Activated B cell treated with CpG ODN at 0.5 μM for 24 hours (primary cell): ENCODE results near the gene TOR4A. TPM values are rescaled to one million over a fixed set of nuclear protein-coding genes. Genes with fewer than 3 reads are reported as not detected.

Experiments
- ATAC-seq: fragments of 200-7000 bp; cut with Tn5 transposase; one replicate; pipeline ENCODE4 v1.10.0; 2021; ENCODE audit warnings: low read depth, mild to moderate bottlenecking, moderate library complexity
- CTCF ChIA-PET: fragments of 350-600 bp; sonication (Branson Sonifier 250); formaldehyde crosslinking; loops from one replicate; lab custom pipeline; 2021; ENCODE audit warnings: antibody characterized with exemption; lab: Charles Lee
- POLR2A ChIA-PET: fragments of 350-600 bp; sonication (Branson Sonifier 250); formaldehyde crosslinking; loops from one replicate; lab custom pipeline; 2021; ENCODE audit warnings: antibody characterized with exemption; lab: Charles Lee
- DNase-seq: peaks from one replicate; pipeline ENCODE4 v3.0.0; 2022
- H3K27ac Mint-ChIP-seq: one replicate; pipeline ENCODE4 v1.8.0; 2020; ENCODE audit warnings: mixed read lengths
- H3K27me3 Mint-ChIP-seq: one replicate; pipeline ENCODE4 v1.8.0; 2021; ENCODE audit warnings: mixed read lengths
- H3K36me3 Mint-ChIP-seq: one replicate; pipeline ENCODE4 v1.8.0; 2021; ENCODE audit warnings: low read depth, mixed read lengths
- H3K4me1 Mint-ChIP-seq: one replicate; pipeline ENCODE4 v1.8.0; 2021; ENCODE audit warnings: mixed read lengths
- H3K4me3 Mint-ChIP-seq: one replicate; pipeline ENCODE4 v1.8.0; 2020; ENCODE audit warnings: mild to moderate bottlenecking, mixed read lengths
- H3K9me3 Mint-ChIP-seq: one replicate; pipeline ENCODE4 v1.8.0; 2020; ENCODE audit warnings: mixed read lengths
- intact Hi-C: fragments of 100-400 bp; cut with micrococcal nuclease; formaldehyde crosslinking; loops from one replicate; pipeline ENCODE4 v1.15.1; 2024
- total RNA-seq: library from RNA; stranded (reverse); gene quantifications from 2 replicates; pipeline ENCODE4 v1.2.3, GENCODE V29; 2022
- TF ChIP-seq, protein P1 (sequence below): fragments of 200-600 bp; IDR thresholded peaks from one replicate; pipeline ENCODE4 v1.8.0; 2022; ENCODE audit warnings: antibody characterized with exemption, mild to moderate bottlenecking

The TOR4A gene
- total RNA-seq, 1 donor from 2014 or later = 9.1 TPM

DNA sequence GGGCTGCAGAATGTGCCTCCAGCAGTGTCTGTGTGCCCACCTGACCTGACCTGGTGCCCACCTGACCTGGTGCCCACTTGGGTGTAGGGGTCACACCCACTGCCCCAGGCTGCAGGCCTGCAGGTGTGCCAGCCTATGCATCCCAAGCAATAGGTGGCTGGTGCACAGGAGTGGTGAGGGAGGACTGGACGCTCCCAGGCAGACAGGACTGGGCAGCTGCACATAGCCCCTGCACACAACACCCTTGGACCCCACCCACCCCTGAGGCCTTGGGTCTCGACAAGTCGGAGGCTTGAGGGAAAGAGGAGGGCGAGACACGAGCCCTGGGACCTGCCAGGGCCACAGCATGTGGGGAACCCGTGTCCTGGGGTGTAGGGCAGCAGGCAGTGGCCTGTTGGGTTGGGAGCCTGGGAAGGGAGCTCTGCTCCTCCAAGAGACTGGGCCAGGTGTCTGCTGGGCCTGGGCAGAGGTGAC is 35.4 kb downstream of the TOR4A start:
- ATAC-seq (no peak), DNase-seq (no peak)
- H3K27ac Mint-ChIP-seq = no peak overlapping the region
- H3K4me3 Mint-ChIP-seq = no peak overlapping the region
- no peaks in the 10 kb centered on the region for H3K9me3 Mint-ChIP-seq
- POLR2A ChIA-PET = no interaction called here
- TF ChIP-seq, protein P1, sequence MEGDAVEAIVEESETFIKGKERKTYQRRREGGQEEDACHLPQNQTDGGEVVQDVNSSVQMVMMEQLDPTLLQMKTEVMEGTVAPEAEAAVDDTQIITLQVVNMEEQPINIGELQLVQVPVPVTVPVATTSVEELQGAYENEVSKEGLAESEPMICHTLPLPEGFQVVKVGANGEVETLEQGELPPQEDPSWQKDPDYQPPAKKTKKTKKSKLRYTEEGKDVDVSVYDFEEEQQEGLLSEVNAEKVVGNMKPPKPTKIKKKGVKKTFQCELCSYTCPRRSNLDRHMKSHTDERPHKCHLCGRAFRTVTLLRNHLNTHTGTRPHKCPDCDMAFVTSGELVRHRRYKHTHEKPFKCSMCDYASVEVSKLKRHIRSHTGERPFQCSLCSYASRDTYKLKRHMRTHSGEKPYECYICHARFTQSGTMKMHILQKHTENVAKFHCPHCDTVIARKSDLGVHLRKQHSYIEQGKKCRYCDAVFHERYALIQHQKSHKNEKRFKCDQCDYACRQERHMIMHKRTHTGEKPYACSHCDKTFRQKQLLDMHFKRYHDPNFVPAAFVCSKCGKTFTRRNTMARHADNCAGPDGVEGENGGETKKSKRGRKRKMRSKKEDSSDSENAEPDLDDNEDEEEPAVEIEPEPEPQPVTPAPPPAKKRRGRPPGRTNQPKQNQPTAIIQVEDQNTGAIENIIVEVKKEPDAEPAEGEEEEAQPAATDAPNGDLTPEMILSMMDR = no peak
- no peaks in the 10 kb centered on the region for H3K4me1 Mint-ChIP-seq
- H3K36me3 Mint-ChIP-seq = no peaks in the 10 kb centered on the region
- intact Hi-C loops = no loop called here
- peaks cover 2% of the 10 kb centered on the region for H3K27me3 Mint-ChIP-seq
- CTCF ChIA-PET = interaction anchor here (1.6 kb wide), 1 partner anchor 11 kb away, joined by 6 read pairs; the partner anchor contains the start of gene NRARP

DNA sequence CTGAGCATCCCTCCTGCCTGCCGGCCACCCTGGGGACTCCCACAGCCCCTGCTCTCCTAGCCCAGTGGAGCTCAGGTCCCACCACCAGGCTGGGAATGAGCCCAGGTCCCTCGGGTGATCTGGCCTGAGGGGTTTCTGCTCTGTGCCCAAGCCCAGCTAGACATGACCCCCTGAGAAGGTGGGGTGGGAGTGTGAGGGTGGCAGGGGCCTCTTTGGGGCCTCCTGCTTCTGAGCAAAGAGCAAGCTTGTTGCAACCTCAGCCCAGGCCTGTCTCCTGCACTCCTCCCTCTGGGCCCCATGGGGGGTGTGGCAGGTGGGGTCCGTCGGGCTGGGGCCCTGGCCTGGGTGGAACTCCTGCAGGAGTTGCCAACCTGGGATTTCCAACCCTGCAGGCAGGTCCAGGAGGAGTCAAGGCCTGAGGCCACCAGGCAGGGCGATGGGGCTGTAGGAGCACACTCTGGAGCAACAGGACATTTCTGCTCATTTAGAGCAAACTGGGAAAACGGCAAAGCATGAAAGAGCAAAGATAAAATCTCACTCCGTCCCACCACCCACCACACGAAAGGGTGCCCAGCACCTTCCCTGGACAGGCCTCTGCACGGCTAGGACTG is 35.9 kb downstream of the TOR4A start:
- intact Hi-C loops = no loop called here

DNA sequence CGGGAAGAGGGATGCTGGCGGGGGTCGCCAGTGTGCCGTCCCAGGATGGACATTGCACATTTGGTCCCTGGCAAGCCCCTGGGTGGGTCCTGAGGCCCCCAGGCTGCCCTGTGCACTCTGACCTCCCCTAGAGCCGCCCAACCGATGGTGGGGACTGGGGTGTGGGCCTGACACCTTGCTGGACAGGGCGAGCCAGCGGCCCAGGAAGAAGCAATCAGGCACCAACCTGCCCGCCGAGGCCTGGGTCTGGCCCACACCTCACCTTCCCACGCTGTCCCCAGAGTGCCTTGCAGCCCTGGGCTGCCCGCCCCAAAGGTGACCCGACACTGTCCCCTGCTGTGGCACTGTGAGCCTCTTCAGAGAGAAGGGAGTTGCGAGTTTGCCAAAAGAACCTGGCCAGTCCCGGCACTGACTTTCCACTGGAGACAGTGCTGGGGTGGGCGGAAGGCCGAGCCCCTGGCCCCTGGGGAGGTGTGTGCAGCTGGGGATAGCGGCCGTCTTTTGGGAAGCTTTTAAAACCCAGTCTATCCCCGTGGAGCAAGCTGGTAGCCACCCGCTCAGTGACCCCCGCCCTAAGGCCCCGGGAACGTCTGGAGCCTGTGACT is 36.5 kb downstream of the TOR4A start:
- no peak for ATAC-seq
- H3K27me3 Mint-ChIP-seq = peaks cover 2% of the 10 kb centered on the region
- no peaks in the 10 kb centered on the region for H3K4me1 Mint-ChIP-seq
- DNase-seq = no peak
- no peak overlapping the region for H3K27ac Mint-ChIP-seq
- TF ChIP-seq, protein P1 = no peak
- intact Hi-C loops = no loop called here
- no peaks in the 10 kb centered on the region for H3K9me3 Mint-ChIP-seq
- CTCF ChIA-PET = interaction anchor here (1.6 kb wide), 1 partner anchor 12 kb away, joined by 6 read pairs; the partner anchor contains the start of gene NRARP
- H3K36me3 Mint-ChIP-seq = no peaks in the 10 kb centered on the region
- H3K4me3 Mint-ChIP-seq = no peak overlapping the region
- POLR2A ChIA-PET = no interaction called here

More for the DNA sequence above, 35.9 kb downstream of the TOR4A start:
- TF ChIP-seq, protein P1 = no peak
- no peak for ATAC-seq
- Mint-ChIP-seq H3K9me3 (no peaks in the 10 kb centered on the region), H3K36me3 (no peaks in the 10 kb centered on the region), H3K4me1 (no peaks in the 10 kb centered on the region), H3K4me3 (no peak overlapping the region), H3K27ac (no peak overlapping the region), H3K27me3 (peaks cover 2% of the 10 kb centered on the region)
- DNase-seq = no peak
- CTCF ChIA-PET = interaction anchor here (1.6 kb wide), 1 partner anchor 11 kb away, joined by 6 read pairs; the partner anchor contains the start of gene NRARP
- POLR2A ChIA-PET = no interaction called here

DNA sequence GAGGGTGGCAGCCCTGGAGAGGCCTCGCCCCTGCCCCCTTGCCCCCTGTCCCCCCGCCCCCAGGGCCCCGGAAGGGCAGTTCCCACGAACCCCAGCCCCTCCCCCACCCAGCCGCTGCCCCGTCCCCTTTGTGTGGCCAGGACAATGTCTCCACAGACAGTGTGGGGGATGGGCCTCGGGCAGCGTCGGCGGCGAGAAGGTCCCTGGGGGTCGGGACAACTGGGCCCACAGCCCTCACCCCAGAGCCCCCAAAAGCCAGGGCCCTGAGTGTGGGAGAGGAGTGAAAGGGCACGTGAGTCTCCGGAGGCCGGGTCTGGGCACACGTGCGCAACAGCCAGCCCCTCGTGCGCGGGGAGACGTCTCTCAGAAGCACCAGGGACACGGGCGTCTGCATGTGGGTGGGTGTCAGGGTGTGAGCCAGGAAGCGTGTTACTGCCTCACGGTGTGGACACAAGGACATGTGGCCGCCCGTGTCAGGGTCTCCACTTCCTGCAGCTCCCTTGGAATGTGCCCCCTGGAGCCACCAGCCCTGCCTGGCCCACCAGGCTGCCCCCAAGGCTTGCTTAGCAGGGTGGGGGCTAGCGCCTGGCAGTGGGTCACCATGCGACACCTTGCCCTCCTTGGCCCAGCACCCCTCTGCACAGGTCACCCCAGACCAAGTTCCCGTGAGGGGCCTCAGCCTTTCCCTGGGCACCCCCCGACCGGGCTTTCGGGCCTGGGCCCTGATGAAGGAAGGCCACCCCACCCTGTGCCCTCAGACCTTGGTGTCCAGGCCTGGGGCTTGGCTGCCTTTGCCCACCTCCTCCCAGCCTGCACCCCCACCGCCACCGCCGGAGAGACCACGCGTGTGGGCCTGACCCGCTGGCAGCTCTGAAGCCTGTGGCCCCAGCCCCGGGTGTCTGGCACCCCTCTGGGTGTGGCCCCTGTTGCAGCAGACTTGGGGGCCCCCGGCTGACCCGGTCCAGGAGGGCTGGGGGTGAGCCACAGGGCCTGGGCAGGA is 37.3 kb downstream of the TOR4A start:
- TF ChIP-seq, protein P1 = no peak
- Mint-ChIP-seq H3K4me1 (no peaks in the 10 kb centered on the region), H3K4me3 (no peak overlapping the region), H3K27ac (no peak overlapping the region), H3K27me3 (peaks cover 2% of the 10 kb centered on the region), H3K36me3 (no peaks in the 10 kb centered on the region), H3K9me3 (no peaks in the 10 kb centered on the region)
- ChIA-PET POLR2A (no interaction called here), CTCF (no interaction called here)
- intact Hi-C loops = no loop called here
- DNase-seq (peak; percentile 14), ATAC-seq (no peak)
